Measurements from ENCODE around the gene ZNF32. TPM values are rescaled to one million over a fixed set of nuclear protein-coding genes. Genes with fewer than 3 reads are reported as not detected.

ZNF32 gene
- polyA plus RNA-seq, 1 donor from 2014 or later, result 162 TPM

- no peaks in the 10 kb centered on the region for H3F3A ChIP-seq (ENCODE audit: insufficient read depth, low read length, poor library complexity, severe bottlenecking)
- no peak overlapping the region for H2AFZ ChIP-seq (ENCODE audit: low read depth, low read length)
- H3K36me3 ChIP-seq (ENCODE audit: insufficient read depth, low read length), result no peaks in the 10 kb centered on the region
- no peak overlapping the region for H3K27ac ChIP-seq (ENCODE audit: low read length)
- H3K9ac ChIP-seq (ENCODE audit: low read length), result no peak overlapping the region
- H3K27me3 ChIP-seq (ENCODE audit: insufficient read depth, low read depth, low read length), result no peaks in the 10 kb centered on the region
- no peak for TF ChIP-seq RAD21 (conservative IDR thresholded peaks at IDR 0.05)
- no peak for TF ChIP-seq MXI1 (conservative IDR thresholded peaks at IDR 0.05; ENCODE audit: poor library complexity, severe bottlenecking)
- no peak for TF ChIP-seq POLR2AphosphoS5 (IDR thresholded peaks at IDR 0.05)
- no peak for TF ChIP-seq SMC3 (conservative IDR thresholded peaks at IDR 0.05; ENCODE audit: poor library complexity)
- no peak for TF ChIP-seq TAF1 (IDR thresholded peaks at IDR 0.05; ENCODE audit: low read depth)
- no peak for TF ChIP-seq CTCF (IDR thresholded peaks at IDR 0.05; ENCODE audit: poor library complexity, severe bottlenecking)
- no peak for TF ChIP-seq EZH2 (IDR thresholded peaks at IDR 0.05; ENCODE audit: borderline replicate concordance, insufficient read depth, low read length, poor library complexity, severe bottlenecking)
- no peak for TF ChIP-seq EP300 (conservative IDR thresholded peaks at IDR 0.05; ENCODE audit: poor library complexity, severe bottlenecking)
- TF ChIP-seq REST (IDR thresholded peaks at IDR 0.05; ENCODE audit: borderline replicate concordance), result no peak
- no peaks in the 10 kb centered on the region for H3K9me2 ChIP-seq (ENCODE audit: insufficient read depth, low read length)
- no peak overlapping the region for H3K4me2 ChIP-seq (ENCODE audit: low read length)
- no peaks in the 10 kb centered on the region for H3K9me3 ChIP-seq (ENCODE audit: low read length)
- no peaks in the 10 kb centered on the region for H3K79me2 ChIP-seq (replicated peaks; ENCODE audit: insufficient read depth, low read length)
- no peak overlapping the region for H3K4me3 ChIP-seq (ENCODE audit: low read length)
- H4K20me1 ChIP-seq (ENCODE audit: insufficient read depth), result no peaks in the 10 kb centered on the region
Observed at GRCh38 chr10:43627942-43628341, 20.7 kb downstream of the ZNF32 start.

GRCh38 chr10:43623351-43623750 is 25.3 kb downstream of the ZNF32 start:
- Histone ChIP-seq H3K9ac (ENCODE audit: low read length) (no peak overlapping the region), H3K27ac (ENCODE audit: low read length) (no peak overlapping the region), H3K79me2 (replicated peaks; ENCODE audit: insufficient read depth, low read length) (no peaks in the 10 kb centered on the region), H3K36me3 (ENCODE audit: insufficient read depth, low read length) (no peaks in the 10 kb centered on the region), H3K4me2 (ENCODE audit: low read length) (no peak overlapping the region), H4K20me1 (ENCODE audit: insufficient read depth) (no peaks in the 10 kb centered on the region), H3K9me3 (ENCODE audit: low read length) (no peaks in the 10 kb centered on the region), H2AFZ (ENCODE audit: low read depth, low read length) (no peak overlapping the region), H3F3A (ENCODE audit: insufficient read depth, low read length, poor library complexity, severe bottlenecking) (no peaks in the 10 kb centered on the region), H3K27me3 (ENCODE audit: insufficient read depth, low read depth, low read length) (no peaks in the 10 kb centered on the region), H3K4me3 (ENCODE audit: low read length) (no peak overlapping the region), H3K9me2 (ENCODE audit: insufficient read depth, low read length) (no peaks in the 10 kb centered on the region)
- TF ChIP-seq RAD21 (conservative IDR thresholded peaks at IDR 0.05) (no peak), MXI1 (conservative IDR thresholded peaks at IDR 0.05; ENCODE audit: poor library complexity, severe bottlenecking) (no peak), SMC3 (conservative IDR thresholded peaks at IDR 0.05; ENCODE audit: poor library complexity) (no peak), REST (IDR thresholded peaks at IDR 0.05; ENCODE audit: borderline replicate concordance) (no peak), TAF1 (IDR thresholded peaks at IDR 0.05; ENCODE audit: low read depth) (no peak), EP300 (conservative IDR thresholded peaks at IDR 0.05; ENCODE audit: poor library complexity, severe bottlenecking) (no peak), CTCF (IDR thresholded peaks at IDR 0.05; ENCODE audit: poor library complexity, severe bottlenecking) (no peak), POLR2AphosphoS5 (IDR thresholded peaks at IDR 0.05) (no peak), EZH2 (IDR thresholded peaks at IDR 0.05; ENCODE audit: borderline replicate concordance, insufficient read depth, low read length, poor library complexity, severe bottlenecking) (no peak)

All from neural cell (in vitro differentiated cells).